Measurements from ENCODE around the gene SLC4A7. TPM values are rescaled to one million over a fixed set of nuclear protein-coding genes. Genes with fewer than 3 reads are reported as not detected.

SLC4A7 gene
- total and polyA plus RNA-seq, 10 of the 15 experiments (the other 5 are each of a cell fraction or from before 2014, with no cell fraction given): 4.4 to 41.4 (median 18.3) TPM

GRCh38 chr3:27378331-27378730 lies 105.9 kb downstream of the SLC4A7 start:
- H2AFZ ChIP-seq (ENCODE audit: control insufficient read depth, low read depth, low read length): no peak overlapping the region
- ChIA-PET POLR2A (interaction anchor here (0.6 to 1.0 kb wide), 2 partner anchors 16 to 25 kb away, joined by 3 to 4 read pairs; no protein-coding TSS in a partner anchor), RAD21 (ENCODE audit: unreplicated experiment) (no interaction called here), CTCF (no interaction called here), SMC1A (ENCODE audit: uncharacterized antibody, unreplicated experiment) (interaction anchor here (1.0 kb wide), 1 partner anchor 20 kb away, joined by 4 read pairs; no protein-coding TSS in a partner anchor)
- no TSS peak for BruUV-seq (replicated peaks)
- ATAC-seq (no peak), FAIRE-seq (no peak), DNase-seq (ENCODE audit: low read depth, low spot score) (no peak)
- H3K36me3 ChIP-seq (ENCODE audit: control insufficient read depth in 2 of 2, insufficient read depth in 2 of 2, low read length in 1 of 2): peaks cover 0 to 3% of the 10 kb centered on the region in 2 experiments; a peak in 2 of 4 replicates
- H3K4me3 ChIP-seq: no peak overlapping the region
- H3K27ac ChIP-seq (ENCODE audit: control insufficient read depth, insufficient read depth): no peak overlapping the region
- no peak for TF ChIP-seq FOS (IDR thresholded peaks at IDR 0.05; ENCODE audit: borderline replicate concordance, extremely low read depth, insufficient read length)
- no peak for TF ChIP-seq BHLHE40 (IDR thresholded peaks at IDR 0.05; ENCODE audit: borderline replicate concordance in 1 of 2, low read depth in 2 of 2, low read length in 1 of 2)
- no peak for TF ChIP-seq NR2F1 (conservative IDR thresholded peaks at IDR 0.05)
- no peak for TF ChIP-seq IRF4 (IDR thresholded peaks at IDR 0.05; ENCODE audit: low read depth, low read length)
- no peak for TF ChIP-seq IRF5 (IDR thresholded peaks at IDR 0.05; ENCODE audit: borderline replicate concordance)
- no peak for TF ChIP-seq GATAD2B (conservative IDR thresholded peaks at IDR 0.05; ENCODE audit: low read depth)
- TF ChIP-seq SREBF2 (IDR thresholded peaks at IDR 0.05; ENCODE audit: low read length): no peak
- no peak for TF ChIP-seq E2F8 (IDR thresholded peaks at IDR 0.05; ENCODE audit: low read depth, partially characterized antibody)
- no peak for TF ChIP-seq FOXK2 (IDR thresholded peaks at IDR 0.05)
- TF ChIP-seq MLLT1 (IDR thresholded peaks at IDR 0.05): no peak
- no peaks in the 10 kb centered on the region for H4K20me1 ChIP-seq (ENCODE audit: control insufficient read depth, insufficient read depth)
- no peaks in the 10 kb centered on the region for H3K79me2 ChIP-seq (ENCODE audit: control insufficient read depth, insufficient read depth, low read length)
- no peaks in the 10 kb centered on the region for H3K27me3 ChIP-seq (replicated peaks in 1 of 2; ENCODE audit: control insufficient read depth in 2 of 2, insufficient read depth in 2 of 2, low read length in 1 of 2)
- intact Hi-C loops (cut with micrococcal nuclease; ENCODE audit: unreplicated experiment) (no loop called here), in situ Hi-C loops (cut with MboI) (no loop called here)
- no peaks in the 10 kb centered on the region for H3K9me3 ChIP-seq (replicated peaks; ENCODE audit: control insufficient read depth, insufficient read depth, low read length)
- H3K4me2 ChIP-seq (ENCODE audit: control insufficient read depth, insufficient read depth): no peak overlapping the region
- no peaks in the 10 kb centered on the region for H3K4me1 ChIP-seq (ENCODE audit: control insufficient read depth, insufficient read depth, low read length)
- no peak overlapping the region for H3K9ac ChIP-seq (ENCODE audit: control insufficient read depth, insufficient read depth, low read length)

Data from GM12878 (cell line).